Right lobe of liver (tissue), 4 donors: ENCODE results near the gene RAD50.

ENCODE experiments used
- CTCF ChIP-seq, 4 donors: fragments of 200-600 bp in 3 of 4; fragments of 450-650 bp in 1 of 4; IDR thresholded peaks; one replicate each; pipeline versions ENCODE4 v1.5.1 to v1.8.0; 2016 to 2022; ENCODE audit warnings: antibody characterized with exemption in 4 of 4, mild to moderate bottlenecking in 2 of 4
- POLR2A ChIP-seq: fragments of 450-650 bp; IDR thresholded peaks from one replicate; pipeline ENCODE4 v1.6.1; 2017; ENCODE audit warnings: antibody characterized with exemption, mild to moderate bottlenecking
- donor health status: DM: no; HTN: no; CAD: no.
- donor health status: DM: no; HTN: no; CAD: no.
- donor health status: DM: no; HTN: yes; CAD: no.

GRCh38 chr5:132607095-132607494, 50.3 kb downstream of the RAD50 start:
- TF ChIP-seq CTCF (IDR thresholded peaks at IDR 0.05) (no peak), POLR2A (no peak)
